ENCODE measurements around the gene SRPRB. TPM values are rescaled to one million over a fixed set of nuclear protein-coding genes. Genes with fewer than 3 reads are reported as not detected.

SRPRB gene
- 70.5 TPM for polyA plus RNA-seq (2013, experiment 1 of 2; ENCODE audit: insufficient read length)
- polyA plus RNA-seq (2013, experiment 2 of 2; ENCODE audit: insufficient read length): 71.4 TPM

- peak; percentile 94 for DNase-seq
Measured at GRCh38 chr3:133805702-133806475, at the start of gene SRPRB. SRPRB (plus strand) TSS chr3:133805815; CDS start chr3:133805849, 34 bp downstream.

GRCh38 chr3:133756716-133757694 is 48.6 kb upstream of the SRPRB start:
- DNase-seq: no peak

- DNase-seq: no peak
Measured at GRCh38 chr3:133757701-133758567, 47.7 kb upstream of the SRPRB start.

- no peak for DNase-seq
Measured at GRCh38 chr3:133758568-133758928, 47.1 kb upstream of the SRPRB start.

- DNase-seq: no peak
Measured at GRCh38 chr3:133758964-133759739, 46.5 kb upstream of the SRPRB start.

GRCh38 chr3:133759740-133760305 is 45.8 kb upstream of the SRPRB start:
- no peak for DNase-seq

- no peak for DNase-seq
Measured at GRCh38 chr3:133760916-133761315, 44.7 kb upstream of the SRPRB start.

- no peak for DNase-seq
Measured at GRCh38 chr3:133761605-133762484, 43.8 kb upstream of the SRPRB start.

GRCh38 chr3:133762539-133762938 is 43.1 kb upstream of the SRPRB start:
- DNase-seq: no peak

- DNase-seq: peak; percentile 7
Measured at GRCh38 chr3:133763797-133764683, 41.6 kb upstream of the SRPRB start.

- no peak for DNase-seq
Measured at GRCh38 chr3:133765256-133765655, 40.4 kb upstream of the SRPRB start.

- no peak for DNase-seq
Measured at GRCh38 chr3:133767607-133768006, 38.0 kb upstream of the SRPRB start.

- DNase-seq: no peak
Measured at GRCh38 chr3:133769536-133769935, 36.1 kb upstream of the SRPRB start.

GRCh38 chr3:133773732-133774131 is 31.9 kb upstream of the SRPRB start:
- no peak for DNase-seq

- DNase-seq: no peak
Measured at GRCh38 chr3:133775309-133775708, 30.3 kb upstream of the SRPRB start.

GRCh38 chr3:133775835-133776234 is 29.8 kb upstream of the SRPRB start:
- no peak for DNase-seq

GRCh38 chr3:133776794-133777438 is 28.7 kb upstream of the SRPRB start:
- DNase-seq: no peak

- DNase-seq: no peak
Measured at GRCh38 chr3:133777807-133778568, 27.6 kb upstream of the SRPRB start.
